ENCODE data around the gene PRR16.

DNA sequence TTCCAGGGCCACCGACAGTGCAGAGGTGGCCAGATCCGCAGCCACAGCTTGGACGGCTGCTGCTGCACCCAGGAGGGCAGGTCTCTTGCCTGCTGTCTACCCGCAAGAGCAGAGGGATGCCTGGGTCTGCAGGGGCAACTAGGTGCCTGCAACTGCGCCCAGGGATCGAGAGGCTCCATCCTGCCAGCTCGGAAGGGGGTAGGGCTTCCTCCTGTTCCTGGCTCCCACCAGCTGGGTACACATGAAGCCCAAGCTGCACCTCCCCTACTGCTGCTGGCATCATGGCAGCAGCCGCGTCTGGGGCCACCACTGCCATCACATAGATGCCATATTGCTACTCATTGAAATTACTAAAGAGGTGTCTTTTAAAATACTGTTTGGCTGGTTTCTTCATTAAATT is 12.7 kb upstream of the PRR16 start:
- TF ChIP-seq, protein P1, sequence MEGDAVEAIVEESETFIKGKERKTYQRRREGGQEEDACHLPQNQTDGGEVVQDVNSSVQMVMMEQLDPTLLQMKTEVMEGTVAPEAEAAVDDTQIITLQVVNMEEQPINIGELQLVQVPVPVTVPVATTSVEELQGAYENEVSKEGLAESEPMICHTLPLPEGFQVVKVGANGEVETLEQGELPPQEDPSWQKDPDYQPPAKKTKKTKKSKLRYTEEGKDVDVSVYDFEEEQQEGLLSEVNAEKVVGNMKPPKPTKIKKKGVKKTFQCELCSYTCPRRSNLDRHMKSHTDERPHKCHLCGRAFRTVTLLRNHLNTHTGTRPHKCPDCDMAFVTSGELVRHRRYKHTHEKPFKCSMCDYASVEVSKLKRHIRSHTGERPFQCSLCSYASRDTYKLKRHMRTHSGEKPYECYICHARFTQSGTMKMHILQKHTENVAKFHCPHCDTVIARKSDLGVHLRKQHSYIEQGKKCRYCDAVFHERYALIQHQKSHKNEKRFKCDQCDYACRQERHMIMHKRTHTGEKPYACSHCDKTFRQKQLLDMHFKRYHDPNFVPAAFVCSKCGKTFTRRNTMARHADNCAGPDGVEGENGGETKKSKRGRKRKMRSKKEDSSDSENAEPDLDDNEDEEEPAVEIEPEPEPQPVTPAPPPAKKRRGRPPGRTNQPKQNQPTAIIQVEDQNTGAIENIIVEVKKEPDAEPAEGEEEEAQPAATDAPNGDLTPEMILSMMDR (IDR thresholded peaks at IDR 0.05): no peak
- no peak for TF ChIP-seq POLR2AphosphoS5 (IDR thresholded peaks at IDR 0.05; ENCODE audit: low read depth, low read length)
- TF ChIP-seq, protein P2, sequence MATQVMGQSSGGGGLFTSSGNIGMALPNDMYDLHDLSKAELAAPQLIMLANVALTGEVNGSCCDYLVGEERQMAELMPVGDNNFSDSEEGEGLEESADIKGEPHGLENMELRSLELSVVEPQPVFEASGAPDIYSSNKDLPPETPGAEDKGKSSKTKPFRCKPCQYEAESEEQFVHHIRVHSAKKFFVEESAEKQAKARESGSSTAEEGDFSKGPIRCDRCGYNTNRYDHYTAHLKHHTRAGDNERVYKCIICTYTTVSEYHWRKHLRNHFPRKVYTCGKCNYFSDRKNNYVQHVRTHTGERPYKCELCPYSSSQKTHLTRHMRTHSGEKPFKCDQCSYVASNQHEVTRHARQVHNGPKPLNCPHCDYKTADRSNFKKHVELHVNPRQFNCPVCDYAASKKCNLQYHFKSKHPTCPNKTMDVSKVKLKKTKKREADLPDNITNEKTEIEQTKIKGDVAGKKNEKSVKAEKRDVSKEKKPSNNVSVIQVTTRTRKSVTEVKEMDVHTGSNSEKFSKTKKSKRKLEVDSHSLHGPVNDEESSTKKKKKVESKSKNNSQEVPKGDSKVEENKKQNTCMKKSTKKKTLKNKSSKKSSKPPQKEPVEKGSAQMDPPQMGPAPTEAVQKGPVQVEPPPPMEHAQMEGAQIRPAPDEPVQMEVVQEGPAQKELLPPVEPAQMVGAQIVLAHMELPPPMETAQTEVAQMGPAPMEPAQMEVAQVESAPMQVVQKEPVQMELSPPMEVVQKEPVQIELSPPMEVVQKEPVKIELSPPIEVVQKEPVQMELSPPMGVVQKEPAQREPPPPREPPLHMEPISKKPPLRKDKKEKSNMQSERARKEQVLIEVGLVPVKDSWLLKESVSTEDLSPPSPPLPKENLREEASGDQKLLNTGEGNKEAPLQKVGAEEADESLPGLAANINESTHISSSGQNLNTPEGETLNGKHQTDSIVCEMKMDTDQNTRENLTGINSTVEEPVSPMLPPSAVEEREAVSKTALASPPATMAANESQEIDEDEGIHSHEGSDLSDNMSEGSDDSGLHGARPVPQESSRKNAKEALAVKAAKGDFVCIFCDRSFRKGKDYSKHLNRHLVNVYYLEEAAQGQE (IDR thresholded peaks at IDR 0.05; ENCODE audit: insufficient read depth in 1 of 2, low read depth in 2 of 2, low read length in 1 of 2): no peak
- no peak for TF ChIP-seq SIN3A (IDR thresholded peaks at IDR 0.05; ENCODE audit: borderline replicate concordance, insufficient read depth, low read depth, low read length)
- no peak for TF ChIP-seq TCF7L2 (IDR thresholded peaks at IDR 0.05; ENCODE audit: low read depth, low read length)

Measured in Panc1 (cell line).